GM21390 (cell line): Measurements from ENCODE around the gene CHD5.

Experiments used
- ATAC-seq: cut with Tn5 transposase; IDR thresholded peaks from one replicate; pipeline ENCODE4 v1.9.1; 2021; ENCODE audit not compliant: unreplicated experiment

The CHD5 gene

DNA sequence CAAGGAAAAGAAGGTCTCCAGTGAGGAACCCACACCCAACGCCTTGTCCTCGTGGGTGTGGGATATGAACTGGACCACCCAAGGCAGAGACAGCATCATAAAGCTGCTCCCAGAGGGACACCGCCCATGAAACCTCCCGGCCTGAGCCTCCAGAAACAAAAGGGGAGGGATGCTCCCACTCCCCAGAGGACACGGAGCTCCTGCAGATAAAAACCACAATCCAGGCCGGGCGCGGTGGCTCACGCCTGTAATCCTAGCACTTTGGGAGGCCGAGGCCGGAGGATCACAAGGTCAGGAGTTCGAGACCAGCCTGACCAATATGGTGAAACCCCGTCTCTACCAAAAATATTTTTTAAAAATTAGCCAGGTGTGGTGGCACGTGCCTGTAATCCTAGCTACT is 66.4 kb downstream of the CHD5 start:
- ATAC-seq = no peak

DNA sequence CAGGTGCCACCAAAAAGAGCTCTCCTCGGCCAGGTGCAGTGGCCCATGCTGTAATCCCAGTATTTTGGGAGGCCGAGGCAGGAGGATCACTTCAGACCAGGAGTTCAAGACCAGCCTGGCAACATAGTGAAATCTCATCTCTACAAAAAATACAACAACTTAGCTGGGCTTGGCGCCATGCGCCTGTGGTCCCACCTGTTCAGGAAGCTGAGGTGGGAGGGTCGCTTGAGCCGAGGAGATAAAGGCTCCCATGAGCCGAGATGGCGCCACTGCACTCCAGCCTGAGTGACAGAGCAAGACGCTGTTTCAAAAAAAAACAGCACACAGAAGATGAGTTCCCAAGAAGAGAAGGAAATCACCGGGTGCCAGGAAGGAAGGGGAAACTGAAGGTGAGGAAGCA is 67.0 kb downstream of the CHD5 start:
- ATAC-seq = no peak

DNA sequence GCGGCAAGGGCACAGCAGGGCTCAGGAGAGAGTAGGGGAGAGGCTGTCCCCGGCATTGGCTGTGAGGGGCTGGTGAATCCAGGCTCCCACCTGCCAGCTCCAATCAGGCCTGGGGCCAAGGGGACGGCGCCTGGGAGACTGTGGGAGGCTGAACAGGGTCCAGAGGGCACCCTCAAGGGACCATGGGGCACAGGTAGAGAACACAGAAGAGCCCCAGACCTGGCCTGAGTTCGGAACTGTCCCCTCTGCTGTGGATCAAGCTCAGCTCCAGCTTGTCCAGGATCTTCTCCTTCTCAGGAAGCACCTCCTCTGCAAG is 67.5 kb downstream of the CHD5 start:
- ATAC-seq = no peak

DNA sequence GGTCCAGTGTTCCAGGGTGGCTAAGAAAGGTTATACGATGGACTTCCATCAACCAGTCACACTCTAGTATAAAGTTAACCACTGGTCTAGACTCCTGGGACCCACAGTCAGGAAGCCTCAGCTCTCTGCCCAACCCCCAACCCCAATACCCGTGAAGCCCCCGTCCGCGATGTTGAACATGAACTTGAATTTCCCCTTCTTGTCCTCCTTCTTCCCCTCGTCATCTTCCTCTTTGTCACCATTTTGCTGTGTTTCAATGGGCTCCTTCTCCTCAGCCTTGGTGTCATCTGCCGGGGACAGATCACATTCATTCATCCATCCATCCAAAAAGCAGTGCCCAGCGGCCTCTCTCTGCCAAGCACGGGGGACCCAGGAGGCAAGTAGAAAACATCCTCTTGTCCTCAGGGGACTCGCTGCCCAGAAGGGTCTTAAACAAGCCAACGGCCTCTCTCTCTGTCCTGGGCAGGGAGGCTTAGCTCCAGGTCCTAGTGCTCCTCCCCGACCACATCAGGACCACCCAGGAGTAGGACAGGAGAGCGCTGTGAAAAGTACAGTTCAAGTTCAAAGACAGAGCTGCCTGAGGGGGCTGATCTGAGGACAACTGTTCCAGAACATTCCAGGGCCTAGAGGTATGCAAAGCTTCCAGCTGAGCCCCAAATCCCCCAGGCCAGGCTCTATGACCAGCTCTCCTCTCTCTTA is 68.0 kb downstream of the CHD5 start:
- no peak for ATAC-seq

DNA sequence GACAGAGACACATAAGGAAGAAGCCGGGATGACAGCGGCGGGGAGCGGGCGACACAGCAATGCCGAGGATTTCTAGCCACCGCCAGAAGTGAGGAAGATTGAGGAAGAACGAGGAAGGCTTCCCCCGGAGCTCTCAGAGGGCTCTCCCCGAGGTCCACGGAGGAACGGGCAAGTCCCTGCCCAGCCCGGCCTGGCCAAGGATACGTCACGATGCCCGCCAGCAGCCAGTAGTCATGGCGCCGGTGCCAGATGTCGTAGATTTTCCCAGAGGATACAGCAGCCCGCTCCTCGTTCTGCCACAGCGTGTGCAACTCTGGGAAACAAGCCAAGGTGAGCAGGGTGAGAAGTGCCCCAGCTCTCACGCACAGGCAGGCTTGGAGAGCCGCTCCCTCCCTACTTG is 68.5 kb downstream of the CHD5 start:
- no peak for ATAC-seq

DNA sequence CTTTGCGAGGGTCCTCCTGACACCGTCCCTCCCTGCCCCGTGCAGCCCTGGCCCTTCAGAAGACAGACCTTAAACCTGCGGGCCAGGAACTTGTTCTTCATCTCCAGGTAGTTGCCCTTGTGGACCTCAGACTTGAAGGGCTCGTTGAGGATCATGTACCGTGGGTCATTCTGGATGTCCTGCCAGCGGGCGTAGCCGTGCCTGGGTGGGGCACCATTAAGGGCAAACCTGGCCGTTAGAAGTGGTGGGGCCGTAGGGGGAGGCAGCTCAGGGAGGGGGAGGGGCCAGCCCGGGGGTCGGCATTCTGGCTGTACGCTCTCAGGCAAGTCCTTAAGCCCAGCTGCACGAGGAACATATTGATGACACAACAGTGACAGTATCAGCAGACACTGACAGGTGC is 69.8 kb downstream of the CHD5 start:
- ATAC-seq = no peak

DNA sequence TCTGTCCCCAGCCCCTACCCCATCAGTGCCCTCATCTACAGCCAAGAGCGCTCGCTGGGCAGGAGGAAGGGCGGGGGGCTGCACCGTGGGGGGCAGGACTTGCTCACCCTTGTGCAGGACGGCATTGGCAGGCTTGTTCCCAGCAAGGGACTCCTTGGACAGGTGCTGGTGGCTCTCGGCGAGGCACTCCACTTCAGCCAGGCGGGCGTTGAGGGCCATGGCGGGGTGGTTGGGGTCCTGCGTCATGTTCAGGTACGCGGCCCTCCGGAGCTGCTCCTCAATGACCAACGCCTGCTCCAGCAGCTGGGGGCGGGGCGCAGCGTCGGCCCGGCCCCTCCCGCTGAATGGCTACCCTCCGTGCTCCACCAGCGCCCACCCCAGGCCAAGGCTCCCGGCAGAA is 70.4 kb downstream of the CHD5 start:
- ATAC-seq = no peak

DNA sequence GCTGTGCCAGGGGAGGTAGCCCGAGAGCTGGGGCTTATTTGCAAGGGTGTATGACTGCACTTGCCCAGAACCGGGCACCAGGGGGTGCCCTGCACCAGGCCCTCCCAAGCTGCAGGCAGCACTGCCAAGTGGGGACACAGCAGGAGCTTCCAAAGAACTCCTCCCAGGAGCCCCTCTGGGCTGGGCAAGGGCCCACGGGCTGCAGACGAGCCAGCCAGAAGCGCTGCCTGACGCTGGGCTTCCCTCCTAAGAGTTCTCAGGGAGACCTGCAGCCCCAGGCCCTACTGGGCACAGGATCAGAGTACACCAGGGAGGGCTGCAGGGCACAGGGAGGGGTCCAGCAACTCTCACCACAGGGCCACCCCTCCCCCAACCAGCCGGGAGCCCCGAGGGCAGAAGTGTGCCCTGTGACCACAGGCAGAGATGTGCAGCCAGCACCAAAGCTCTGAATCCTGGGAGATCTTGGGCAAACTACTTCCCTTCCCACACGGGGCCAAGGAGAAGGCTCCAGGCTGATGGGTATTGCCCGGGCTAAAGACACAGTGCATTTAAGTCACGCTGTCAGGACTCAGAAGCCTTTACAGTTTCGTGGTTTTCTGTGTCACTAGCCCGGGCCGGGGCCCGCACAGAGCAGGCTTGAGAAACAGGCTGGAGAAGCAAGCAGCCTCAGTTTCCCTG is 71.0 kb downstream of the CHD5 start:
- ATAC-seq = no peak

DNA sequence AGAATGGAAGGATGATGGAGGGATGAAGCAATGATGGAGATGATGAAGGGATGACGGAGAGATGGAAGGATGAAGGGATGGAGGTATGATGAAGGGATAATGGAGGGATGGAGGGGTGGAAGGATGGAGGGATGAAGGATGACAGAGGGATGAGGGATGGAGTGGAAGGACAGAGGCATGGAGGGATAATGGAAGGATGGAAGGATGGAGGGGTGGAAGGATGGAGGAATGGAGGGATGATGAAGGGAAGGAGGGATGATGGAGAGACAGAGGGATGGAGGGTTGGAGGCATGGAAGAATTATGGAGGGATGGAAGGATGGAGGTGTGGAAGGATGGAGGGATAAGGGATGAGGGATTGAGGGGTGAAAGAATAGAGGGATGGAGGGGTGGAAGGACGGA is 71.6 kb downstream of the CHD5 start:
- no peak for ATAC-seq

DNA sequence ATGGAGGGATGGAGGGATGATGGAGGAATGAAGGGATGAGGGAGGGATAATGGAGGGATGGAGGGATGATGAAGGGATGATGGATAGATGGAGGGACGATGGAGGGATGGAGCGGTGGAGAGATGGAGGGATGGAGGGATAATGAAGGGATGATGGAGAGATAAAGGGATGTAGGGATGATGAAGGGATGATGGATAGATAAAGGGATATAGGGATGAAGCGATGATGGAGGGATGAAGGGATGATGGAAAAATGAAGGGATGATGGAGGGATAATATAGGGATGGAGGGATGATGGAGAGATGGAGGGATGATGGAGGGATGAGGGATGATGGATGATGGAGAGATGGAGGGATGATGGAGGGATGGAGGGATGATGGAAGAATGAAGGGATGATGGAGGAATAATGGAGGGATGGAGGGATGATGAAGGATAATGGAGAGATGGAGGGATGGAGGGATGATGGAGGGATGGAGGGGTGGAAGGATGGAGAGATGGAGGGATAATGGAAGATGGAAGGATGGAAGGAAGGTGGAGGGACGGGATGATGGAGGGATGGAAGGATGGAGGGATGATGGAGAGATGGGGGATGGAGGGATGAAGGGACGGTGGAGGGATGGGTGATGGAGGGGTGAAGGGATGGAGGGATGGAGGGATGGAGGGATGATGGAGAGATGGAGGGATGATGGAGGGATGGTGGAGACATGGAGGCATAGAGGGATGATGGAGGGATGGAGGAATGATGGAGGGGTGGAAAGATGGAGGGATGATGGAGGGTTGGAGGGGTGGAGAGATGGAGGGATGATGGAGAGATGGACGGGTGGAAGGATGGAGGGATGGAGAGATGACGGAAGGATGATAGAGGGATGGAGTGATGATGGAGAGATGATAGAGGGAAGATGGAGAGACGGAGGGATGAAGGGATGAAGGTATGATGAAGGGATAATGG is 72.4 kb downstream of the CHD5 start:
- no peak for ATAC-seq

DNA sequence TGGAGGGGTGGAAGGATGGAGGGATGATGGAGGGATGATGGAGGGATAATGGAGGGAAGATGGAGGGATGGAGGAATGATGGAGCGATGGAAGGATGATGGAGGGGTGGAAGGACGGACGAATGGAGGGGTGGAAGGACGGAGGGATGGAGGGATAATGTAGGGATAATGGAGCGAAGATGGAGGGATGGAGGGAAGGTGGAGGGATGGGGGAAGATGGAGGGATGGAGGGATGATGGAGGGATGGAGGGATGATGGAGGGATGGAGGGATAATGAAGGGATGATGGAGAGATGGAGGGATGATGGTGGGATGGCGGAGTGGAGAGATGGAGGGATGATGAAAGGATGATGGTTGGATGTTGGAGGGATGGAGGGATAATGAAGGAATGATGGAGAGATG is 73.1 kb downstream of the CHD5 start:
- ATAC-seq = no peak

DNA sequence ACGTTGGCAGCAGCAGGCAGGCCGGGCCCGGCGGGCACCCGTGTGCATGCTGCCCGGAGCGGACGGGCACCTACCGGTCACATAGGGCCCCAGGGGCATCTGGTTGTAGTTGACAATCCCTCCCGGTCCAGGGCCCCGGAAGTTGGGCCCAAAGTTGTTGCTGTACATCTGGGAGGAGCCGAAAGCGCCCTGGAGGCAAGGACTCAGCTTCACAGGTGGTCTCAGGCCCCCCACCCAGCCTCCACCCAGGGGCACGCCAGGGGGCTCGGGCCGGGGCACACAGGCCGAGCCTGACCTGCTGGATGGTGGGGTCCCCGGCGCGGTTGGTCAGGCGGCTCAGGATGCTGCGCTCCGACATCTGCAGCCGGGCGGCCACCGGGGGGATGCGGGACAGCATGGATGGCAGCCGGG is 73.8 kb downstream of the CHD5 start:
- no peak for ATAC-seq

DNA sequence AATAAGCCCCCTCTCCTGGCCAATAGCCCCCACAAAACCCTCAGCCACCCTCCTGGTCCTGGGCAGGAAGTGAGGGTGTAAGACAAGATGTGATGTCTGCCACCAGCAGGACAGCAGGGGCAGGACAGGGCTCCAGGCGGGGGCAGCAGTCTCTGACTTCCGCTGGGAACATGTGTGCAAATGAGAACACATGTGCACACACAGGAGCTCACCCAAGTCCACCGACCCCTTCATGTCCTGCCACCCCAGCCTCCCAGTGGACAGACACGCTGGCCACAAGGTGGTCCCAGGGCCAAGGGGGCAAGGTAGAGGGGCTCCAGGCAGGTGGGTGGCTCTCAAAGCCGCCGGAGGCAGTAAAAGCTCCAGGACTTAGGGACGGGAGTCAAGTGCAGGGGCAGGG is 74.4 kb downstream of the CHD5 start:
- no peak for ATAC-seq

DNA sequence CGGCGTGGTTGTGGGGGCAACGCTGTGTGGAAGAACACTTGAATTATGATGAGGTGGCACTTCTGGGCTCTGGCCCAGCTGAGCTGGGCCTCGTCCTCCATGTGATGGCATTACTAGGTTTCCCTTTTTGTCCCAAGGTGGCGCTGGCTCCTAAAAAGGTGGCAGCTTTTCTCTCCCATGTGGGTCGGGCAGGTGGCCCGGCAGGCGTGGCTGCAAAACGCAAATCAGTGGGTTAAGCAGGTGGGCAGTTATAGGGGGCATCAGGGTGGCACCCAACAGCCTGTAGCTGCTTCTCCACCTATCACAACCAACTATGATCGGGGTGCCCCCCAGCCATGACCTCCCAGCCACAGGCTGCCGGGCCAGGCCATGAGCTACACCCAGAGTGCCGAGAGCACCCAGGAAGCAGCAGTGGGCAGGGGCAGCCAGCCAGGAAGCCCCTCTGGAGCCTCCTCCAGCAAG is 74.9 kb downstream of the CHD5 start:
- no peak for ATAC-seq

DNA sequence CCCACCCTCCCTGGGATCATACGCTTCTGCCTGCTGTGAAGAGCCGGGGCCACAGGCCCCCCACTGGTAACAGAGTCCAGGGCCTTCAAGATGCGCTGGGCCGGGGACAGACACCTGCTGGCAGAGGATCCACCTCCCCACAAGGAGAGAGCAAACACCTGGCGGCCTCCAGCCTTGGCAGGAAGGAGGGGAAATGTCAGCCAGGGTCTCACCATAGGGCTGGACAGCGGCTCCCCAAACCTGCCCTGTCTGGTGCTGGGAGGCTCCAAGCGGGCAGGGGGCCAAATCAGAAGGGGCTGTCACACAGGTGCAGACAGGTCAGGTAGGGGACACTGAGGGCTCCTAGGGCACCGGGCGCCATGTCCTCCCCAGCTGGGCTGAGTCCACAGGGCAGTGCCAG is 75.5 kb downstream of the CHD5 start:
- ATAC-seq = no peak

DNA sequence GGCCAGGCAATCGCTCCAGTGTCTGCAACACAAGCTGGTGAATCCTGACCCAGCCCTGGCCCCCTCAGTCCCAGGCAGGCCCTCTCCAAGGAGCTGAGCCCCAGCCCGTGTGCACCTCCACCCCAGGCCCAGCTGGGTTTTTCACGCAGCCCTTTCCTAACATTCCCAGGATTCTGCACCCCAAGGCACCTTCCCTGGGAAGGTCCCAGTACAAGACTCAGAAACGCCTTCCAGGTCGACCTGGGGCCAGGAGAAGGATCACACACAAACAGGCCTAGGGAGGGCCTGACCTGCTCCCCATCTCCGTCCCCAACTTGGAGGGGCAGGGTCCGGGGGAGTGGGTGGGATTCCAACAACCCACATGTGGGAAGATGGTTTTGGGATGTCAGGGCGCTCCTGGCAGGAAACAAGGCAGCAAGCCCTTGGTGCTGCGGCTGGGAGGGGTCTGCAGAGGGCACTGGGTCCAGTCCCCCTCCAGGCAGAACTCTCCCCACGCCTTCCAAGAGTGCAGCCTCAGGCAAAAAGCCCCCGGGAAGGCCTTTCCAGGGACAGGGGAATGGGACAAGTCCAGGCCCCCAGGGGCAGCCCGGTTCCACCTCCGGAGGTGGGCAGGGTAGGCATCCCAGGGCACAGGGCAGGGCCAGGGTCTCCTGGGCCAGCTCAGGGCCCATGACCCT is 76.1 kb downstream of the CHD5 start:
- no peak for ATAC-seq

DNA sequence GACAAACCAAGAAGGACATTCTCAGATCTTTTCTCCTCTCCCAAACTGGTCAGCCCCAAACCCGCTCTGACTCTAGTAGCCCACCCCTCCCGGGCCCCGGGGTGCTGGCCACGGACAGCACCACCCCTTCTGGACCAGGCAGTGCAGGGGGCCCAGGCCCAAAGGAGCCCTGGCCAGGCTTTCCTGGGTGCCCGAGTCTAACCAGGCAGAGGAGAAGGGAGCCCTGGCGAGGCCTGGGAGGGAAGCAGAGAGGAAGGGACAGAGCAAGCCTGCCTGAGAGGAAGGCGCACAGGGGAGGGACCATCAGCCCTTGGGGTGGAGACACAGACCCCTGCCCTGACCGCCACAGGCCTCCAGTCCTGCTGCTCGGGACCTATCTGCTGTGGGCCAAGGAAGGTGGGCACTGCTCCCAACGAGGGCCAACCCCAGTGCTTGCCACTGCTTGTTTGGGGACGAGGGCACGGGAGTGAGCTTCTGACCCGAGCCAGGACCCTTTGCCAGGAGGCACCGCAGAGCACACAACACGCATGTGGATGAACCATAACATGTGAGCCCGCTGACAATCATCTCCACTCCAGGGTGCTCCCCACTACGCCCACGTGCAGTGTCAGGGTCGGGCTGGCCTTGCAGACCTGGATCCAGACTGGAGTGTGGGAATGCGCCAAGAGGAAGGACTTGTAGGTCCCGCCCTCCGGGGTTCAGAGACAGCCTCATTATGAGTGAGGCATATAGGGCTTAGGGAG is 76.8 kb downstream of the CHD5 start:
- no peak for ATAC-seq

DNA sequence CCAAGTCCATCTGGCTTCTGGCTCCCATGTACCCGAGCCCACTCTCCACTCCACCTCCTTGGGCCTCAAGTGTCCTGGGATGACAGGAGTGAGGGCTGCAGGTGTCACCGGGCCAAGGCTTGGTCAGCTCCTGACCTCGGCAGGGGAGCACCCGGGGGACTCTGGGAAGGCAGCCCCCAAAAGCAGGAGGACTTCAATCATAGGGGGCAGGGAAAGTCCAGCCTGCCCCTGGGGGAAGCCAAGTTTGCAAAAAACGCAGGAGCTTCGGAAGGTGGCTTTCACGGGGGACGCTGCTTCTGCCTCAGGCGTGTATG is 77.6 kb downstream of the CHD5 start:
- no peak for ATAC-seq

DNA sequence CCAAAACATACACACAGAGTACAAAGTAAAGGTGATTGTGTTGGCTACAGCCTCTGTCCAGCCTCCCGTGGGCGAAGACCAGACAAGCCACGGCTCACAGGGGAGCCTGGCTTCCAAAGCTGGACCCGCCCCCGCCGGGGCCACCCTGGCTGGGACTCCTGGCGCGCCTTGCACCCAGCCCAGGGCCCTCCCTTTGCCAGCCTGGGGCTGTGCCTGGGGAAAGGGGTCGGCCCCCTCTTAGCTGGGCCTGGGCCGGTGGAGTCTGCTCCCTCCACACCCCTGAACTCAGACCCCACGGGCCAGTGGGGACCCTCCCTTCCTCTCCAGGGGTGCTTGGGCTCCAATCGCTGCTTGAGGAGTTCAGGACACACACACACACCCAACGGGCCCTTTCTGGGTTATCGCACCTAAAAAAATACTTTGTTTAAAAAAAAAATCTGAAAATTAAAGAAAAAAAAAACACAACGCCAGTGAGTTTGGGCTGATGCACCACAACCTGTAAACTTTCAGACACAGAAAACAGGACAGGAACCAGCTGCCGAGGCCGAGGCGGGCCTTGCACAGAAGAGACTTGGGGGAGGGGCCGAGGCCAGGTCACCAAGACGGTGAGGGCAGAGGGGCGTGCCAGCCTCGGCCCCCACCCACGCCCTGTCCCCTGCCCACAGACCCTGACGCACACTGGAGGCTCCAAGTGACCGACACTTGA is 78.1 kb downstream of the CHD5 start:
- no peak for ATAC-seq
